ENCODE results near the gene SPATA6L. TPM values are rescaled to one million over a fixed set of nuclear protein-coding genes. Genes with fewer than 3 reads are reported as not detected.

The SPATA6L gene
- total and polyA plus RNA-seq, 2 of the 4 experiments (the other 2 are of a cell fraction): 0.18 to 0.84 TPM

DNA sequence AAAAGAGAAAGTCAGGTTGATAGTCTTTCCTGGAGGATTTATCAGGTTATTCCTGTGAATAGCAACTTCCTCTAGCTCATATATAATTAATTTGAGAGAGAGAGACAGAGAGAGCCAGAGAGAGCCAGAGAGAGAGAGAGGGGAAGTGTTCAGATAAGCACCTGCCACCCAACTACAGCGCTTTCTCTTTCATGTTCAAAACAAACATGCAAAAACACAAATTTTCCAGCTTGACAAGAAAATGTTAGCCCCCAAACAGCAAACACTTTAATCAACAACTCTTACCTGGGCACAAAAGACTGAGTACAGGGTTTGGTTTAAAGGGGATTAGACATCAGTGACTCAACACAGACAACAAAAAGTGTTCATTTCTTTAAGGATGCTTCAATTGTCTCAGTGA is 65.9 kb downstream of the SPATA6L start:
- dilution Hi-C loops (cut with HindIII; ENCODE audit: low sequenced_read_pairs, unreplicated experiment): no loop called here
- TF ChIP-seq BHLHE40 (IDR thresholded peaks at IDR 0.05; ENCODE audit: low read depth, low read length): no peak
- in situ Hi-C loops (cut with MboI; ENCODE audit: low sequenced_read_pairs): no loop called here
- H2BK120ac ChIP-seq (ENCODE audit: low read depth, low read length): no peak overlapping the region
- H2AK9ac ChIP-seq (replicated peaks; ENCODE audit: low read depth, low read length, poor library complexity): no peak overlapping the region
- no peaks in the 10 kb centered on the region for H3K9me1 ChIP-seq (ENCODE audit: insufficient read depth, low read length)
- no peak overlapping the region for H3K56ac ChIP-seq (ENCODE audit: extremely low read depth, insufficient read depth, low read length)
- CTCF ChIA-PET: no interaction called here
- H2BK20ac ChIP-seq (ENCODE audit: low read depth, low read length): no peak overlapping the region
- H2AFZ ChIP-seq (replicated peaks; ENCODE audit: low read length, poor library complexity): no peak overlapping the region
- peaks cover 3% of the 10 kb centered on the region; the same call in 1 of the 2 replicates for H3K27me3 ChIP-seq (ENCODE audit: control insufficient read depth, insufficient read depth, low read length)
- no peak overlapping the region for H4K8ac ChIP-seq (ENCODE audit: low read depth in 2 of 2, low read length in 2 of 2)
- no TSS peak for BruUV-seq (replicated peaks)
- no CpG with 5 or more reads among the region's 1 CpG for WGBS, 2 experiments (ENCODE audit: extremely low coverage in 2 of 2, insufficient read length in 1 of 2)
- no peak overlapping the region for H3K4me2 ChIP-seq (ENCODE audit: low read depth, low read length)
- H3K79me1 ChIP-seq (ENCODE audit: low read depth in 1 of 2, low read length in 2 of 2): no peaks in the 10 kb centered on the region
- H3K36me3 ChIP-seq (ENCODE audit: control insufficient read depth, insufficient read depth, low read length): no peaks in the 10 kb centered on the region
- no peak for ATAC-seq (ENCODE audit: low read depth)
- H3K9me3 ChIP-seq (ENCODE audit: control insufficient read depth, insufficient read depth, low read length): no peaks in the 10 kb centered on the region
- H4K5ac ChIP-seq (ENCODE audit: low read depth, low read length): no peak overlapping the region
- H3K18ac ChIP-seq (ENCODE audit: low read depth, low read length): no peak overlapping the region
- H4K91ac ChIP-seq (ENCODE audit: insufficient read depth, low read depth, low read length): no peak overlapping the region
- no peaks in the 10 kb centered on the region for H4K20me1 ChIP-seq (ENCODE audit: insufficient read depth, low read length)
- no peak overlapping the region for H2BK5ac ChIP-seq (ENCODE audit: low read depth, low read length, poor library complexity, severe bottlenecking)
- H3K23ac ChIP-seq (ENCODE audit: low read depth, low read length): no peak overlapping the region
- DNase-seq: no peak
- H3K27ac ChIP-seq (ENCODE audit: insufficient read depth, low read length): no peak overlapping the region
- POLR2A ChIA-PET (ENCODE audit: unreplicated experiment): no interaction called here
- no peaks in the 10 kb centered on the region for H3K4me1 ChIP-seq (ENCODE audit: control insufficient read depth, insufficient read depth, low read length)
- H2BK15ac ChIP-seq (ENCODE audit: low read depth, low read length): no peak overlapping the region
- H3K4ac ChIP-seq (ENCODE audit: low read depth, low read length): no peak overlapping the region
- no peak overlapping the region for H2AK5ac ChIP-seq (ENCODE audit: low read depth, low read length)
- H3K9ac ChIP-seq (ENCODE audit: low read depth, low read length): no peak overlapping the region
- no peak overlapping the region for H3K14ac ChIP-seq (replicated peaks; ENCODE audit: low read depth, low read length)
- intact Hi-C loops (cut with micrococcal nuclease): loop anchor here (5.0 kb wide), 2 partner anchors 142 to 387 kb away; partner anchors contain the start of genes AK3 and JAK2
- no peak overlapping the region for H3K4me3 ChIP-seq (ENCODE audit: insufficient read depth, low read depth, low read length)
